HG02981 (cell line): ENCODE data around the gene PPP6R2.

Source experiments
- ATAC-seq: cut with Tn5 transposase; IDR thresholded peaks from one replicate; pipeline ENCODE4 v1.9.1; 2021; ENCODE audit warnings: mild to moderate bottlenecking, moderate library complexity; ENCODE audit not compliant: unreplicated experiment

Gene PPP6R2

GRCh38 chr22:50443801-50444625 lies 100.9 kb downstream of the PPP6R2 start:
- no peak for ATAC-seq

GRCh38 chr22:50444663-50445062 lies 101.5 kb downstream of the PPP6R2 start:
- ATAC-seq: no peak

- no peak for ATAC-seq
These were observed 102.1 kb downstream of the PPP6R2 start for GRCh38 chr22:50445071-50445879.

GRCh38 chr22:50445880-50446707 lies 103.0 kb downstream of the PPP6R2 start:
- ATAC-seq: no peak

- ATAC-seq: no peak
These were observed 103.8 kb downstream of the PPP6R2 start for GRCh38 chr22:50446708-50447575.

GRCh38 chr22:50447576-50448551 lies 104.7 kb downstream of the PPP6R2 start:
- no peak for ATAC-seq

GRCh38 chr22:50452649-50453048 lies 109.5 kb downstream of the PPP6R2 start:
- ATAC-seq: no peak

GRCh38 chr22:50454556-50455075 lies 111.5 kb downstream of the PPP6R2 start:
- ATAC-seq: no peak

- no peak for ATAC-seq
These were observed 112.1 kb downstream of the PPP6R2 start for GRCh38 chr22:50455201-50455600.

GRCh38 chr22:50456026-50456425 lies 112.9 kb downstream of the PPP6R2 start:
- no peak for ATAC-seq

GRCh38 chr22:50456466-50457234 lies 113.5 kb downstream of the PPP6R2 start:
- ATAC-seq: no peak

- no peak for ATAC-seq
These were observed 115.9 kb downstream of the PPP6R2 start for GRCh38 chr22:50459016-50459415.

- ATAC-seq: no peak
These were observed 116.5 kb downstream of the PPP6R2 start for GRCh38 chr22:50459496-50460140.

- no peak for ATAC-seq
These were observed 117.8 kb downstream of the PPP6R2 start for GRCh38 chr22:50460938-50461337.

- no peak for ATAC-seq
These were observed 118.4 kb downstream of the PPP6R2 start for GRCh38 chr22:50461536-50461935.

- no peak for ATAC-seq
These were observed 118.9 kb downstream of the PPP6R2 start for GRCh38 chr22:50461979-50462540.

- no peak for ATAC-seq
These were observed 120.2 kb downstream of the PPP6R2 start for GRCh38 chr22:50463188-50463900.
